Measurements from ENCODE around the gene PRTN3.

PRTN3 gene

GRCh38 chr19:840519-841206, at the start of gene PRTN3:
Gene PRTN3 (plus strand): TSS chr19:840999. CDS start chr19:841009, 10 bp downstream.
- in situ Hi-C loops (cut with MboI; ENCODE audit: low pct_unique_long_range_greater_than_20kb, low sequenced_read_pairs, unreplicated experiment), result no loop called here
- no peak for TF ChIP-seq CTCF (IDR thresholded peaks at IDR 0.05; ENCODE audit: extremely low read depth, insufficient read depth, missing control alignments)
- DNase-seq (ENCODE audit: low spot score), result no peak

GRCh38 chr19:791007-791566, 49.7 kb upstream of the PRTN3 start:
- no peak for TF ChIP-seq CTCF (IDR thresholded peaks at IDR 0.05; ENCODE audit: extremely low read depth, insufficient read depth, missing control alignments)
- no peak for DNase-seq (ENCODE audit: low spot score)
- in situ Hi-C loops (cut with MboI; ENCODE audit: low pct_unique_long_range_greater_than_20kb, low sequenced_read_pairs, unreplicated experiment), result no loop called here

- in situ Hi-C loops (cut with MboI; ENCODE audit: low pct_unique_long_range_greater_than_20kb, low sequenced_read_pairs, unreplicated experiment), result no loop called here
- TF ChIP-seq CTCF (IDR thresholded peaks at IDR 0.05; ENCODE audit: extremely low read depth, insufficient read depth, missing control alignments), result no peak
- no peak for DNase-seq (ENCODE audit: low spot score)
These were observed 49.1 kb upstream of the PRTN3 start for GRCh38 chr19:791567-792305.

GRCh38 chr19:792306-792885, 48.4 kb upstream of the PRTN3 start:
- DNase-seq (ENCODE audit: low spot score), result no peak
- no peak for TF ChIP-seq CTCF (IDR thresholded peaks at IDR 0.05; ENCODE audit: extremely low read depth, insufficient read depth, missing control alignments)
- in situ Hi-C loops (cut with MboI; ENCODE audit: low pct_unique_long_range_greater_than_20kb, low sequenced_read_pairs, unreplicated experiment), result no loop called here

GRCh38 chr19:793806-794205, 47.0 kb upstream of the PRTN3 start:
- TF ChIP-seq CTCF (IDR thresholded peaks at IDR 0.05; ENCODE audit: extremely low read depth, insufficient read depth, missing control alignments), result no peak
- no peak for DNase-seq (ENCODE audit: low spot score)
- in situ Hi-C loops (cut with MboI; ENCODE audit: low pct_unique_long_range_greater_than_20kb, low sequenced_read_pairs, unreplicated experiment), result no loop called here

GRCh38 chr19:795073-795611, 45.7 kb upstream of the PRTN3 start:
- no peak for DNase-seq (ENCODE audit: low spot score)
- in situ Hi-C loops (cut with MboI; ENCODE audit: low pct_unique_long_range_greater_than_20kb, low sequenced_read_pairs, unreplicated experiment), result no loop called here
- no peak for TF ChIP-seq CTCF (IDR thresholded peaks at IDR 0.05; ENCODE audit: extremely low read depth, insufficient read depth, missing control alignments)

All from GM13977 (cell line).